Spleen (tissue), 11 donors: ENCODE measurements around the gene VGLL4. TPM values are rescaled to one million over a fixed set of nuclear protein-coding genes. Genes with fewer than 3 reads are reported as not detected.
A peak's percentile ranks its signal among the peaks of the same experiment; 100 is the strongest.

Source experiments
- DNase-seq: peaks from one replicate; pipeline ENCODE4 v3.0.0-alpha.2; 2020
- H3K27ac ChIP-seq, 8 donors: fragments of 200-600 bp; sonication (generic) in 7 of 8; 1 replicate in 4 of 8; 2 replicates in 4 of 8; pipeline versions ENCODE4 v1.5.0 to v1.8.0; 2016 to 2021; ENCODE audit warnings: inconsistent platforms in 4 of 8, mild to moderate bottlenecking in 4 of 8, moderate library complexity in 1 of 8
- H3K27me3 ChIP-seq, 7 donors: fragments of 200-600 bp; sonication (generic) in 6 of 7; replicated peaks in 1 of 7; 1 replicate in 4 of 7; 2 replicates in 3 of 7; pipeline versions ENCODE4 v1.5.0 to v1.8.0; 2016 to 2021; ENCODE audit warnings: inconsistent platforms in 3 of 7, mild to moderate bottlenecking in 1 of 7
- H3K36me3 ChIP-seq, 6 donors: fragments of 200-600 bp; sonication (generic) in 5 of 6; 1 replicate in 4 of 6; 2 replicates in 2 of 6; pipeline versions ENCODE4 v1.5.0 to v1.8.0; 2016 to 2021; ENCODE audit warnings: inconsistent platforms in 2 of 6
- H3K4me1 ChIP-seq, 6 donors: fragments of 200-600 bp; sonication (generic) in 5 of 6; 1 replicate in 3 of 6; 2 replicates in 3 of 6; pipeline versions ENCODE4 v1.5.0 to v1.8.0; 2016 to 2021; ENCODE audit warnings: inconsistent platforms in 3 of 6
- H3K4me3 ChIP-seq, 8 donors: fragments of 200-600 bp; sonication (generic) in 7 of 8; 1 replicate in 4 of 8; 2 replicates in 4 of 8; pipeline versions ENCODE4 v1.5.0 to v1.8.0; 2016 to 2021; ENCODE audit warnings: inconsistent platforms in 4 of 8, mild to moderate bottlenecking in 4 of 8, moderate library complexity in 2 of 8
- H3K9me3 ChIP-seq, 8 donors: fragments of 200-600 bp; sonication (generic) in 7 of 8; 1 replicate in 4 of 8; 2 replicates in 4 of 8; pipeline versions ENCODE4 v1.5.0 to v1.8.0; 2016 to 2021; ENCODE audit warnings: inconsistent platforms in 4 of 8
- POLR2A ChIP-seq, 3 donors: fragments of 450-650 bp; IDR thresholded peaks; one replicate each; pipeline ENCODE4 v1.5.1; 2017; ENCODE audit warnings: antibody characterized with exemption in 3 of 3, mild to moderate bottlenecking in 1 of 3
- POLR2AphosphoS5 ChIP-seq, 3 donors: sonication (generic); formaldehyde crosslinking; IDR thresholded peaks; one replicate each; pipeline ENCODE4 v1.5.1; 2017; ENCODE audit warnings: antibody characterized with exemption in 3 of 3
- WGBS, 5 donors: extraction: QIAGEN DNeasy Blood & Tissue Kit in 3 of 5; methylation state at CpG; one replicate each; pipeline versions ENCODE4 v1.1.5 to v1.1.7; 2013 to 2018; 5-methylcytosine and 5-hydroxymethylcytosine counted together
- intact Hi-C: fragments of 100-400 bp; cut with DNase I; formaldehyde crosslinking; loops from one replicate; pipeline ENCODE4 v1.15.0; 2023; ENCODE audit warnings: low total_unique reads
- polyA plus RNA-seq, 3 donors: library from polyadenylated mRNA; stranded (reverse); fragments of 200-250 nt; gene quantifications; one replicate each; pipeline ENCODE4 v1.2.1, GENCODE V29; 2013
- total RNA-seq, 7 donors: library from RNA; depleted of rRNA in 3 of 7; stranded (reverse); fragments of >200 nt in 3 of 7; fragmentation: NEBNext Ultra II Directional in 4 of 7; extraction: Animal tissue kit (Norgen Biotek cat#: 25700) in 4 of 7; gene quantifications; one replicate each; pipeline versions ENCODE4 v1.1.0 to v1.2.1, GENCODE V29; 2016 to 2021
- TF ChIP-seq, protein P1 (sequence below), 11 experiments: fragments of 200-600 bp in 7 of 11; fragments of 450-650 bp in 4 of 11; sonication (generic) in 4 of 11; IDR thresholded peaks in 8 of 11; conservative IDR thresholded peaks in 3 of 11; 1 replicate in 7 of 11; 2 replicates in 4 of 11; pipeline versions ENCODE4 v1.4.0 to v1.8.0; 2016 to 2021; ENCODE audit warnings: antibody characterized with exemption in 11 of 11, inconsistent platforms in 4 of 11, mild to moderate bottlenecking in 1 of 11
- donor health status: healthy with polysubstance abuse.
- donor health status: DM: no; HTN: no; CAD: no; lungs with moderate emphysema.
- donor health status: DM: no; HTN: no; CAD: no.
- donor health status: Bipolar disorder and iron deficiency.
- donor health status: healthy.
- donor health status: DM: no; HTN: no; CAD: no.
- donor health status: DM: yes; HTN: yes; CAD: no.

Gene VGLL4
- total and polyA plus RNA-seq, 10 donors: 13.5 to 80.2 (median 50.8) TPM

DNA sequence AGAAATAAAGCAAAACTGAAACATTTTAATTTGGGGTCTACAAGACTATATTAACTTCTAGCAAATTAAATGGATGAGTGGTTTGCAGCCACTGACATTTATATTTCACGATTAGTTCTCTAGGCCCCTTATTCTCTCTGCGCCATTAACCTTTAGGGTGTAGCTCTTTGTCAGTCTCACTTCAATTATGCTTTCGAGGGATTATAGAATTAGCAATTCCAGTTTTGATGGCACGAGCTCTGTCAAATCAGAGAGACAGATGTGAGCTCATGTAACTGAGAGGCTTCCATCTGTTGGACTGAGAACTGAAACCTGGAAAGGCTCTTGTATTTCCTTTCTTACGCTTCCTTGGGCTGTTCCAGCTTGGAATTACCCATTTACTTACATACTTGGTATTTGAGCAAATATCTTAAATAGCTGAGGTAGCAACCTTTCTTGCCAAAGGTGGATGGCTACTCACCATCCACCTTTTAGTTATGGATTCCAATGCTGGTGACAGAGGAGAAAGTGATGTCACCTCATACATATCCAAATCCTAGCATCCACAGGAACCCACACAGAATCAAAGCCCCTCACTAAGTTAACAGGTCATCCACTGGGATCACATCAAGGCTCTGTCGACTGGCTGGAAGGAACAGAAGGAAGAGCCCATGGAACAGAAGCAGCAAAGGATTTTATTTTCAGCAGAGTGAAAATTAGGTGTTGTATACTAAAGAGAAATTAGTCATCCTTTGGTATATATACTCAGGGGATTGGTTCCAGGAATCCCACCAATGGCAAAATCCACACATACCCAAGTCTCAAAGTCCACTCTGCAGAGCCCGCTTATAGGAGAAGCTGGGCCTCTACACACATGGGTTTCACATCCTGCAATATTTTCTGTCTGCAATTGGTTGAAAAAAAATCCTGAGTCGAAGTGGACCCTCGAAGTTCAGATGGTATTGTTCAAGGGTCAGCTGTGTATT is 20.8 kb downstream of the VGLL4 start:
- Histone ChIP-seq H3K27me3 (no peaks in the 10 kb centered on the region), H3K36me3 (no peaks in the 10 kb centered on the region), H3K9me3 (no peaks in the 10 kb centered on the region), H3K27ac (peak overlapping the region in 2 of 8 donors; percentile 4 to 5), H3K4me3 (no peak overlapping the region), H3K4me1 (peaks cover 26 to 87% (median 61%) of the 10 kb centered on the region in 6 donors)
- WGBS, 5 donors: 84 to 93% (median 90%) methylated on average over 9 of the region's 9 CpGs
- TF ChIP-seq, protein P1, sequence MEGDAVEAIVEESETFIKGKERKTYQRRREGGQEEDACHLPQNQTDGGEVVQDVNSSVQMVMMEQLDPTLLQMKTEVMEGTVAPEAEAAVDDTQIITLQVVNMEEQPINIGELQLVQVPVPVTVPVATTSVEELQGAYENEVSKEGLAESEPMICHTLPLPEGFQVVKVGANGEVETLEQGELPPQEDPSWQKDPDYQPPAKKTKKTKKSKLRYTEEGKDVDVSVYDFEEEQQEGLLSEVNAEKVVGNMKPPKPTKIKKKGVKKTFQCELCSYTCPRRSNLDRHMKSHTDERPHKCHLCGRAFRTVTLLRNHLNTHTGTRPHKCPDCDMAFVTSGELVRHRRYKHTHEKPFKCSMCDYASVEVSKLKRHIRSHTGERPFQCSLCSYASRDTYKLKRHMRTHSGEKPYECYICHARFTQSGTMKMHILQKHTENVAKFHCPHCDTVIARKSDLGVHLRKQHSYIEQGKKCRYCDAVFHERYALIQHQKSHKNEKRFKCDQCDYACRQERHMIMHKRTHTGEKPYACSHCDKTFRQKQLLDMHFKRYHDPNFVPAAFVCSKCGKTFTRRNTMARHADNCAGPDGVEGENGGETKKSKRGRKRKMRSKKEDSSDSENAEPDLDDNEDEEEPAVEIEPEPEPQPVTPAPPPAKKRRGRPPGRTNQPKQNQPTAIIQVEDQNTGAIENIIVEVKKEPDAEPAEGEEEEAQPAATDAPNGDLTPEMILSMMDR (IDR thresholded peaks at IDR 0.05 in 8 of 11, conservative IDR thresholded peaks at IDR 0.05 in 3 of 11): no peak
- TF ChIP-seq POLR2A (IDR thresholded peaks at IDR 0.05) (no peak), POLR2AphosphoS5 (IDR thresholded peaks at IDR 0.05) (no peak)
- DNase-seq: no peak
- intact Hi-C loops: no loop called here

DNA sequence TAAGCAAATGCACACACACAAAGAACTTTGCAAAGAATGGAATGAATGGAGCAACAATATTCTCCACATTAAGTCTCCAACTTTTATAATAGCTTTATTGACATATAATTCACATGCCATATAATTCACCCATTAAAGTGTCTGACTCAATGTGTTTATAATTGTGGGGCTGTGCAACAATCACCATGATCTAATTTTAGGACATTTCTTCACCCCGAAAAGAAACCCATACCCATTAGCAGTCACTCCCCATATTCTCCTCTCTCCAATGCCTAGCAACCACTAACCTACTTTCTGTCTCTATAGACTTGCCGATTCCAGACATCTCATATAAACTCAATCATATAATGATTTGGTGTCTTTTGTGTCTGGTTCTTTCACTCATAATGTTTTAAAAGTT is 22.6 kb downstream of the VGLL4 start:
- peaks cover 26 to 95% (median 55%) of the 10 kb centered on the region in 6 donors for H3K4me1 ChIP-seq

DNA sequence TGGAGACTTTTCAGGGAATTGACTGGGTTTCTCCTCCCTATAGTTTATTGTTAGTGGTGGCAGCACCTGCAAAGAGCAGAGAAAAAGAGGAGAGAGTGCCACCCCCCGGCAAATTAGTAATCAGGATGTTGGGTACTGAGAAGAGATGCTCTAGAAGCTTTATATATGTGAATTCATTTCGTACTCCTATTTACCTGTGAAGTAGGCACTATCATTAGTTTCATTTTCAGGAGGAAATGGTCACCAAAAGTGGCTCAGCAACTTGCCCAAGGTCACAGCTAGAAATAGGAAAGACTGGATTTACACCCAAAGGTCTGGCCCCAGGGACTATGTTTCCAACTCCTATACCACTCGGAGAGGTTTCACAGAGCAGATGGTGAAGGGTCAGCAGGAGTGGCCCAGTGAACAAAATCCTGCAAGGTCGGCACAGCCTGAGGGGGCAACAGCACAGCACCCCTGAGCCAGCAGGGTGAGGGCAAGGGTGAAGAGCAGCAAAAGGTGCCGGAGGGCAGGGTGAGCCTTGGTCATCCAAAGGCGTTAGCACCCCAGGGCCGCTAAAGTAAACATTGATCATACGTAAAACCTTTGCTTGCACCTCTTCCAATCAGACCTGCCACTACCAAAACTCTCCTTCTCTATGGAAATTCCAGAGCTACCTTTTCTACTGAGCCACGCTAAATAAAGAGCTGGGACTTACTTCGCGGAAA is 23.6 kb downstream of the VGLL4 start:
- 70 to 79% (median 74%) methylated on average over 11 of the region's 11 CpGs for WGBS, 5 donors
- H3K27ac ChIP-seq: peak overlapping the region in 4 of 8 donors; percentile 13 to 59 (median 40)
- intact Hi-C loops: no loop called here
- peaks cover 20 to 94% (median 48%) of the 10 kb centered on the region in 6 donors for H3K4me1 ChIP-seq
- no peak for DNase-seq
- no peaks in the 10 kb centered on the region for H3K27me3 ChIP-seq
- H3K36me3 ChIP-seq: no peaks in the 10 kb centered on the region
- TF ChIP-seq POLR2A (IDR thresholded peaks at IDR 0.05) (no peak), POLR2AphosphoS5 (IDR thresholded peaks at IDR 0.05) (peak in 1 of 3 donors; percentile 9)
- TF ChIP-seq, protein P1 (IDR thresholded peaks at IDR 0.05 in 8 of 11, conservative IDR thresholded peaks at IDR 0.05 in 3 of 11): no peak
- no peaks in the 10 kb centered on the region for H3K9me3 ChIP-seq
- H3K4me3 ChIP-seq: no peak overlapping the region

More for the DNA sequence above, 22.6 kb downstream of the VGLL4 start:
- whole genome bisulfite sequencing, 5 donors: 82 to 93% (median 90%) methylated on average over 2 of the region's 2 CpGs
- no peak for DNase-seq
- Histone ChIP-seq H3K27me3 (no peaks in the 10 kb centered on the region), H3K9me3 (no peaks in the 10 kb centered on the region), H3K36me3 (no peaks in the 10 kb centered on the region), H3K4me3 (no peak overlapping the region), H3K27ac (no peak overlapping the region)
- intact Hi-C loops: no loop called here
- no peak for TF ChIP-seq POLR2AphosphoS5 (IDR thresholded peaks at IDR 0.05)
- TF ChIP-seq, protein P1 (IDR thresholded peaks at IDR 0.05 in 8 of 11, conservative IDR thresholded peaks at IDR 0.05 in 3 of 11): no peak
- TF ChIP-seq POLR2A (IDR thresholded peaks at IDR 0.05): no peak
